Activated naive CD8-positive, alpha-beta T cell treated with anti-CD3 and anti-CD28 coated beads for 36 hours (primary cell): ENCODE data around the gene MAML3. TPM values are rescaled to one million over a fixed set of nuclear protein-coding genes. Genes with fewer than 3 reads are reported as not detected.
A peak's percentile ranks its signal among the peaks of the same experiment; 100 is the strongest.

Source experiments
- DNase-seq: peaks from one replicate; pipeline ENCODE4 v3.0.0; 2021
- H3K27ac Mint-ChIP-seq: one replicate; pipeline ENCODE4 v1.8.0; 2022; ENCODE audit warnings: mild to moderate bottlenecking, moderate library complexity, mixed read lengths
- H3K27me3 Mint-ChIP-seq: one replicate; pipeline ENCODE4 v1.8.0; 2022; ENCODE audit warnings: mild to moderate bottlenecking, mixed read lengths
- H3K36me3 Mint-ChIP-seq: one replicate; pipeline ENCODE4 v1.8.0; 2021; ENCODE audit warnings: mild to moderate bottlenecking, mixed read lengths
- H3K4me1 Mint-ChIP-seq: one replicate; pipeline ENCODE4 v1.8.0; 2021; ENCODE audit warnings: mixed read lengths
- H3K4me3 Mint-ChIP-seq: one replicate; pipeline ENCODE4 v1.8.0; 2022; ENCODE audit warnings: mild to moderate bottlenecking, moderate library complexity, mixed read lengths
- H3K9me3 Mint-ChIP-seq: one replicate; pipeline ENCODE4 v1.8.0; 2022; ENCODE audit warnings: mixed read lengths
- total RNA-seq, 2 experiments: library from RNA; stranded (reverse); gene quantifications; one replicate each; pipeline ENCODE4 v1.2.3, GENCODE V29; 2021

The MAML3 gene
- total RNA-seq, result 1 to 10 TPM; 2.1 to 2.3 TPM

DNA sequence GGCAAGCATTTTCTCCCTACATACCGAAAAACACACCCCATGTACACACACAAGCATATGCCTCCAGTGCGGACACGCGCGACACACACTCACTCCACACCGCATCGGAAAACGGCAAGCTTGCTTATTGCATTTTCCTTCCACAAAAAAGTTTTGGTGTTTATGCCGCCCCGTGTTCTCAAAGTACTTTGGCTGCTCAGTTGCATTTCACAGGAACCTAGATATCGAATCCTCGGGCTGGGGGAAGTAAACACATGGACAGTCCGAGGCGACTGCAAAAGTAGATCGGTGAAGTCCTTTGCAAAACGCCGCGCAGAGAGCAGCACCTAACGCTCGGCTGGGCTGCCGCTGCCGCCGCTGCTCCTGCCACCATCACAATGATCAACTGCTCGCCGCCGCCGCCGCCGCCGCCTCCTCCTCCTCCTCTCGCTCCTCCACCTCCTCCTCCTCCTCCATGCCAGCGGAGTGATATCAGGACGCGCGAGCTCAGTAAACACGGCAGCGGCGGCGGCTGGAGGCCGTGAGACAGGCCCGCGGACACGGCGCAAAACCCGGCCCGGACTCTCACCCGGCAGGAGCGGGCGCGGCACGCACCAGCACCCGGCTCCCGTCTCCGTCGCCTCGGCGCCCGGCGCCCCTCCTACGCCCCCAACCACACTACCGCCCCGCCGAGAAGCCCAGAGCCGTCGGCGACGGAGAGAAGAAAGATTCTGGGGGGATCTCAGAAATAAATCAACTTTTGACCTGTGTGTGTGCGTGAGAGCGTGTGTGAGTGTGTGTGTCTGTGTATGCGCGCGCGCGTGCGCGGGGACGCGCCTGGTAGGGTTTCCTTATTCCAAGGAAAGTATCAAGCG is at the start of gene MAML3:
Gene MAML3 (minus strand): TSS at position 467 of the 854 bp plus-strand sequence. CDS start 857 bp downstream, outside the sequence.
- peaks cover 44% of the 10 kb centered on the region for H3K4me1 Mint-ChIP-seq
- peaks cover 16% of the 10 kb centered on the region for H3K27me3 Mint-ChIP-seq
- peak within 1 kb of the TSS; percentile 88 for H3K4me3 Mint-ChIP-seq
- DNase-seq, result peak; percentile 86
- peak within 1 kb of the TSS; percentile 78 for H3K27ac Mint-ChIP-seq
- no peaks in the 10 kb centered on the region for H3K9me3 Mint-ChIP-seq
- no peaks in the 10 kb centered on the region for H3K36me3 Mint-ChIP-seq

DNA sequence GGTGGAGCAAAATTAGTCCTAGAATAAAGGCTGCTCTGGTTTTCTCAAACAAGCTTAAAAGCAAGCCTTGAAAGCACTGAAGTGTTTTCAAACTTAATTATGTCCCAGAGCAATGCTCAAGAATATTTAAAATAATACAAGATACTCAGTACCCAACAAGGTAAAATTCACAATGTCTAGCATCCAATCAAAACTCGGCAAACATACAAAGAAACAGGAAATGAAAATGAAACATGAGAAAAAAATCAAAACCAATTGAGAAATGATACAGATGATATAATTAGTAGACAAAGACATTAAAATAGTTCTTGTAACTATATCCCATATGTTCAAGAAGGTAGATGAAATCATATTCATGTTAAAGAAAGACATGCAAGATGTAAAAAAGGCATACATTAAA is 45.0 kb upstream of the MAML3 start:
- Mint-ChIP-seq H3K4me1 (peaks cover 6% of the 10 kb centered on the region), H3K27ac (no peak overlapping the region), H3K27me3 (peaks cover 4% of the 10 kb centered on the region), H3K9me3 (peaks cover 6% of the 10 kb centered on the region), H3K4me3 (no peak overlapping the region), H3K36me3 (no peaks in the 10 kb centered on the region)
- DNase-seq, result no peak

DNA sequence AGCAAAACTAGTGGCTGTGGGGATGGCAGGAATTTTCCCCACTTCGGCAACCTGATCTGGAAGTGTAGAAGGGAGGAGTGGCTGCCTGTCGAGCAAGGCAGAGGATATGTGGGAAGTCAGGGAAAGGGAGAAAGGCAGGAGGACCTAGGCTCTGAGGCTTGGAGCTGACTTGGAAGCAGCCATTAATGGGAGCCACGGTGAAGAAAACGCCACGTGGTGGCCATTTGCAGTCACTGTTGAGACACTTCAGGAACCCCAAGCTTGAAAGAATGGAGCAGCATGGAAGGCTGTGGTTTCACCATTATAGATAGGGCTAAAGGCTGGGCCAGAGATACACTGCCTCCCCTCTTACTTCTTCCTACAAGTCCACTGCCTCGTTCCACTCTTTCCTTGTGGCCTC is 41.8 kb upstream of the MAML3 start:
- peaks cover 6% of the 10 kb centered on the region for H3K4me1 Mint-ChIP-seq

DNA sequence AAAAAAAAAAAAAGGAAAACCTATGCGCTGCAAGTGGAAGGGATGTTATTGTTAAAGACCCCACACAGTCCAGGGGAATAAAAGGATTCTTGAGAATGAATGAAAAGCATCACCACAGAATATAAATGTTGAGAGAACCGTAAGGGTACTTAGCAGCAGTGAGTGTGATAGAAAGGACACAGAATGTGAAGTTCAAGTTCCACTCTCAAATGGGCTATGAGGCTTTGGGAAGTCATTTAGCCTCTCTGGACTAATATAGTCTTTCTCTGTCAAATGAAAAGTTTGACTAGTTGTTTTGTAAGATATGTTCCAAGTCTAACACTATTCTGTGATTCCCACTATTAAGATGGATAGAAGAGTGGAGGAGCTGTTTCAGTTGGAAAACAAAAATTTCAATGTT is 35.8 kb upstream of the MAML3 start:
- no peak for DNase-seq
- no peak overlapping the region for H3K4me3 Mint-ChIP-seq
- H3K4me1 Mint-ChIP-seq, result no peaks in the 10 kb centered on the region
- no peaks in the 10 kb centered on the region for H3K36me3 Mint-ChIP-seq
- H3K27ac Mint-ChIP-seq, result no peak overlapping the region
- no peaks in the 10 kb centered on the region for H3K27me3 Mint-ChIP-seq
- H3K9me3 Mint-ChIP-seq, result no peaks in the 10 kb centered on the region

More for the DNA sequence above, 41.8 kb upstream of the MAML3 start:
- Mint-ChIP-seq H3K4me3 (no peak overlapping the region), H3K36me3 (no peaks in the 10 kb centered on the region), H3K9me3 (peaks cover 6% of the 10 kb centered on the region), H3K27me3 (peaks cover 4% of the 10 kb centered on the region), H3K27ac (no peak overlapping the region)
- no peak for DNase-seq

DNA sequence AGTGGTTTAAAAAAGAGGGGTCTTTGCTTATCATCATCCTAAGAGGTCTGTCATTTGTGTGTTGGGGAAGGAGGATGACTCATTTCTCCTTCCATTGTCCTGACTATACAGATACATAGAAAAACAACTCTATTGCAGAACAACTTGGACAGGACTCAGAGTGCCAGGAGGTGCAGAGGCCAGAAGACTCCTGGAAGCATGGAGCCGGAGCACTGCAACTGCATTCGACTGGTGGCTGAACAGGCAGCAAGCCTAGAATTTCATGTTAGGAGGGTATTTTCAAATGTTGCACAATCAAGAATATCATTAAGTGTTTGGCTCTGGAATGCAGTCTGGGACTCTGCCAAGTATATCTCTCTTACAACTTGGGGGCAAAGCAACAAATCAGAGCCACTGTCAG is 35.0 kb upstream of the MAML3 start:
- Mint-ChIP-seq H3K4me3 (no peak overlapping the region), H3K36me3 (no peaks in the 10 kb centered on the region), H3K27ac (no peak overlapping the region), H3K27me3 (peaks cover 3% of the 10 kb centered on the region), H3K4me1 (no peaks in the 10 kb centered on the region), H3K9me3 (no peaks in the 10 kb centered on the region)
- DNase-seq, result no peak

DNA sequence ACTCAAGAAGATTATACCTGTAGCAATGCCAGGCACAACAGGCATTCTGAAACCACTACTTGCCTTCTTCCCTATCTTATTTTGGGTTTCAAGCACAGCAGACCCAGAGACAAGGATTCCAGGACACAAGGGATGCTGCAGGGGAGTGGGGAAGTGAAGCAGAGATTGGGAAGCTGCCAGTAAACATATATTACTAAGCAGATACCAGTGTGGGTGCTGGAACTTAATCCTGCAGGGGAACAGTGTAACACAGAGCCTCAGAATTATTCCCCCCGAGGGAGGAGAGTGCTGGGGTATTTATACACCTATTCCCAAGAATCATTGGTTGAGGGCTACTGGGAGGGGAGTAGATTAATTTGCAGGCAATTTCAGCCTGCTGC is 33.3 kb upstream of the MAML3 start:
- no peak overlapping the region for H3K4me3 Mint-ChIP-seq
- no peaks in the 10 kb centered on the region for H3K4me1 Mint-ChIP-seq
- peaks cover 3% of the 10 kb centered on the region for H3K27me3 Mint-ChIP-seq
- no peaks in the 10 kb centered on the region for H3K36me3 Mint-ChIP-seq
- H3K27ac Mint-ChIP-seq, result no peak overlapping the region
- no peaks in the 10 kb centered on the region for H3K9me3 Mint-ChIP-seq
- no peak for DNase-seq

DNA sequence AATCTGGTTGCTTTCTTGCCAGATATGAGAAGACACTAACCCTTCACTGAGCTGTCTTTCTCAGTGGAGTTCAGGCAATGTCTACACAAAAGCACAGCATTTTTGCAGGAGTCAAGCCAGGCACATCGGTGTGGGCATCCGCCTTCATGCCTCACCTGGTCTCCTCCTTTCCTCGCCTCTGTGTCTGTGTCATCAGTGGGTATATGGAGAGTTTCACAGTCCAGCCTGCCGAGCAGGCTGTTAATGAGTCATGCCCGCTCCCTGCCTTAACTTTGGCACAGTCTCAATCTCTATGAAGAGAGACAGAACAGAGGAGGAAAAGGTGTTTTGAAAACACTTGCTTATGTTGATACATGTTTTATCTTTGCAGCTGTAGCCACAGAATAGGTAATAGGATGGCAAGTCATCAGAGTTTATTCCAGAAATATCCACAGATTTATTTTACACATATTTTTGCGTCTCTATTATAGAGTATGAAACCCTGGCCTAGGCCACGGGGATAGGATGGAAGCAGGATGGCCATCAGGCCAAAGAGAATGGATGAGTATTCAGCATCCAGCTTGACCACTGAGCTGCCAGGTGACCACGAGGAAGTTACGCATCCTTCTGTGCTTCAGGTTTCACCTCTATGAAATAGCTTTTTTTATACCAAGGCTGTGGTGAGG is 32.8 kb upstream of the MAML3 start:
- Mint-ChIP-seq H3K4me3 (no peak overlapping the region), H3K27me3 (peaks cover 3% of the 10 kb centered on the region)

DNA sequence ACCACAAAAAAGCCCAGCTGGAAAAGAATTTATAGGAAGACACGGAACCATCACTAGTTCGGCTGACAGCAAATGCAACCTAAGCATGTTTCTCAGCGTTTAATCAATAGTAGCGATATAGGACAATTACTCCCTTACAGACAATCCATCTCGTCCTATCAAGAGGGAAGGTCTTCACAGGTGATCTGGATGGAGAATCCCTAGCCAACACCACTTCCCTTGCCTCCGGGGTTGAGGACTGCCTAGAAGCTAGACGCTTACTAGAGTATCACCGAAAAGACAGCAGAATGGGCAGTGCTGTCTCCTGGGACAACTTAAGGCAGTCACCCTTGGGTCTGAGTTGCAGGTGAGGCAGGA is 32.1 kb upstream of the MAML3 start:
- Mint-ChIP-seq H3K9me3 (no peaks in the 10 kb centered on the region), H3K4me3 (no peak overlapping the region), H3K27ac (no peak overlapping the region), H3K27me3 (peaks cover 3% of the 10 kb centered on the region), H3K36me3 (no peaks in the 10 kb centered on the region), H3K4me1 (no peaks in the 10 kb centered on the region)
- no peak for DNase-seq

More for the DNA sequence above, 32.8 kb upstream of the MAML3 start:
- Mint-ChIP-seq H3K36me3 (no peaks in the 10 kb centered on the region), H3K9me3 (no peaks in the 10 kb centered on the region), H3K27ac (no peak overlapping the region), H3K4me1 (no peaks in the 10 kb centered on the region)
- no peak for DNase-seq

DNA sequence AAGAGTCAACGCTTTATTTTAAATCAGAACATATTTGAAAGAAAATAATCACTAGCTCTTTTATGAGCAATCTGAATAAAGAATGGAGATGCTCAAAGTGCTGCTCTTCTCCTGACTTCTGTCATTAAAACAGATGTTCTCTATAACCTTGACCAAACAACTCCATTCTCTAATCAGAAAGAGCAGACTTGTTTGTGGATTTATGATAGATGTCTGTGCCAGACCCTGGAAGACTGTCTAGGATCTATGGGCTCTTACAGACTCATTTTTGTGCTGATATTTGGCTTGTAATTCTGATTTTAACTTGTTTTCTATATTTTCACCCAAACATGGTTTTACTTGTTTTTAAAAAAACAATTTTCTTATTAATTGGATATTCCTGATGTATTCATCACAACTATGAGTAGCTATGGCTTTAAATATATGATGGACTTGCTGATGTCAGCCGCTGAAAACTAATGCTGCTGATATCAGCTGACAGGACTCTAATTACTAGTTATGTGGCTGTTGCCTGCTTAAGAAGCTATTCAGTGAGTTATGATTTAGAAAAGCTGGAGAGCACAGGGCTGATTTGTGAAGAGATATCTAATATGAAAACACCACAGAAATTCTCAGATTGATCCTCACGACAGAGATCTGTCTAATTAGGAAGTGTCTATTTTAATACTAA is 31.6 kb upstream of the MAML3 start:
- Mint-ChIP-seq H3K4me3 (no peak overlapping the region), H3K4me1 (no peaks in the 10 kb centered on the region), H3K36me3 (no peaks in the 10 kb centered on the region), H3K27ac (no peak overlapping the region), H3K27me3 (peaks cover 3% of the 10 kb centered on the region), H3K9me3 (no peaks in the 10 kb centered on the region)
- DNase-seq, result no peak

DNA sequence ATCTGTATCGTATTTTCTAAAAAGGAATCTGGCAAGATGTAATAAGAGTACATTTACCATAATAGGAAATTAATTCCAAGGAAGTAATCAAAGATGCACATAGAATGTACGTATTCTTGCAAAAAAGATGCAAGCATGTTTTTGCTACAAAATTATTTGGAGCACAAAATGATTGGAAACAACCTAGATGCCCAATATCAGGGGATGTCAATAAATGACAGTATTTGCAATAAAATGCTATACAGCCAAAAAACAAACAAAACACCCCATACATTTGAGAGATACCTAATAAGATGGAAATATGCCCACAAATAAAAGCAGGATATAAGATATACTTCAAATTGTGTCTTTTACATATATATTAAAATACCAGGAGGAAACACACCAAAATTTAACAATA is 29.3 kb upstream of the MAML3 start:
- Mint-ChIP-seq H3K9me3 (no peaks in the 10 kb centered on the region), H3K27me3 (peaks cover 3% of the 10 kb centered on the region), H3K4me3 (no peak overlapping the region), H3K27ac (no peak overlapping the region), H3K4me1 (no peaks in the 10 kb centered on the region), H3K36me3 (no peaks in the 10 kb centered on the region)
- DNase-seq, result no peak

DNA sequence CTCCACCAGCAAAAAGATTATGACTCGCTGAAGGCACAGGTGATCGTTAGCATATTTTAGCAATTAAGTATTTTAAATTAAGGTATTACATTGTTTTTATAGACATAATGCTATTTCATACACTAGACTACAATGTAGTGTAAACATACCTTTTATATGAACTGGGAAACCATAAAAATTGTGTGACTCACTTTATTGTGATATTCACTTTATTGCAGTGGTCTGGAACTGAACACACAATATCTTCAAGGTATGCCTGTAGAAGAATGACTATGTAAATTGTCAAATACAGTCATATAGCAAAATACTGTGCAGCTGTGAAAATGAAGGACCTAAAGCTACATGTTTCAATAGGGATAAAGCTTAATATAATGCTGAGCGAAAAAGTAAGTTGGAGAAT is 26.6 kb upstream of the MAML3 start:
- Mint-ChIP-seq H3K27me3 (peaks cover 7% of the 10 kb centered on the region), H3K4me1 (no peaks in the 10 kb centered on the region), H3K27ac (no peak overlapping the region), H3K4me3 (no peak overlapping the region), H3K36me3 (no peaks in the 10 kb centered on the region), H3K9me3 (no peaks in the 10 kb centered on the region)
- no peak for DNase-seq

DNA sequence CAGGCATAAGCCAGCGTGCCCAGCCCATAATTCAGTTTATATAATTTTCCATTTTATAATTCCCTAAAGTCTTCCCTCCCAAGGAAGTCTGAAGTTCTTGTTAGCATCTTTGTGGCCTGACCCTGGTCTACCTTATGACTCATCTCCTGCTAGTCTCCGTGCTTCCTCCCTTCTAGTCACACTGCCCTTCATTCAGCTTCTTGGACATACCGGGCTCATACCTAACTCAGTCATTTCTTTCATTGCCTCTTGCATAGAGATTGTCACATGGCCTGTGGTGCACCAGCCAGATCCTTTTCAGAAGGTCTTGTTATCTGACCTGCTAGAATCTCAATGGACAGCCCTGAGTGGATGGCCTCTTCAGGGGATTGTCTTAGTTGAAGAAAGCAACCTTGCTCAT is 22.8 kb upstream of the MAML3 start:
- Mint-ChIP-seq H3K4me3 (no peak overlapping the region), H3K27ac (no peak overlapping the region), H3K27me3 (peaks cover 4% of the 10 kb centered on the region), H3K4me1 (peaks cover 6% of the 10 kb centered on the region), H3K36me3 (no peaks in the 10 kb centered on the region), H3K9me3 (no peaks in the 10 kb centered on the region)
- no peak for DNase-seq

DNA sequence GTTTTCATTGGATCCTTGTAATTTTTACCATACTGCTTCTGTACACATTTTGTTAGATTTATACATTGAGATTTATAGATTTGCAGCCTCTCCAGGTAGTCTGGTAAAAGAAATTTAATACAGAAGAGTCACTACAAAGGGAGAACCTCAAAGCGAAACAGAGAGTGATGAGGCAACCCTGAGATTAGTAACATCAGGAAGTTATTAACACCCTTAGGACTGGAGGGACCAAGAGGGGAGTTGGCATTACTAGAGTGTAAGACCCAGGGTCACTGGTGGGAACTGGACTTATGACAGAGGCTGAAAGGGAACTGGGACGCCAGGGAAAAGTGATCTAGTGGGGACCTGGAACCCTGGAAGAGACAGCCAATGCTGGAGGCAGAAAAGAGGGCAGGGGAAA is 20.6 kb upstream of the MAML3 start:
- Mint-ChIP-seq H3K27ac (no peak overlapping the region), H3K4me3 (no peak overlapping the region), H3K27me3 (peaks cover 4% of the 10 kb centered on the region), H3K9me3 (no peaks in the 10 kb centered on the region), H3K36me3 (no peaks in the 10 kb centered on the region), H3K4me1 (peaks cover 6% of the 10 kb centered on the region)
- DNase-seq, result no peak

DNA sequence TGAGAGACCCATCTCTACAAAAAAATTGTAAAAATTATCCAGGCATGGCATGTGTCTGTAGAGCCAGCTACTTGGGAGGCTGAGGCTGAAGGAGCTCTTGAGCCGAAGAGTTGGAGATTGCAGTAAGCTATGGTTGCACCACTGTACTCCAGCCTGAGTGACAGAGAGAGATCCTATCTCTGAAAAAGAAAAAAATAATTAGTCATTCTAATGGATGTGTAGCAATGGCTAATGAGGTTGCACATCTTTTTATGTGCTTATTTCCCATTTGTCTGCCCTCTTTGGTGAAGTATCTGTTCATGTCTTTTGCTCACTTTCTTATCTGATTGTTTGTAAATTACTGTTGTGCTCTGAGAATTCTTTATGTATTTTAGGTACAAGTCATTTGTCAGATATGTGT is 19.0 kb upstream of the MAML3 start:
- H3K27me3 Mint-ChIP-seq, result peaks cover 4% of the 10 kb centered on the region
- H3K4me1 Mint-ChIP-seq, result peaks cover 6% of the 10 kb centered on the region
- no peak overlapping the region for H3K27ac Mint-ChIP-seq
- no peaks in the 10 kb centered on the region for H3K36me3 Mint-ChIP-seq
- no peak for DNase-seq
- H3K9me3 Mint-ChIP-seq, result no peaks in the 10 kb centered on the region
- no peak overlapping the region for H3K4me3 Mint-ChIP-seq

DNA sequence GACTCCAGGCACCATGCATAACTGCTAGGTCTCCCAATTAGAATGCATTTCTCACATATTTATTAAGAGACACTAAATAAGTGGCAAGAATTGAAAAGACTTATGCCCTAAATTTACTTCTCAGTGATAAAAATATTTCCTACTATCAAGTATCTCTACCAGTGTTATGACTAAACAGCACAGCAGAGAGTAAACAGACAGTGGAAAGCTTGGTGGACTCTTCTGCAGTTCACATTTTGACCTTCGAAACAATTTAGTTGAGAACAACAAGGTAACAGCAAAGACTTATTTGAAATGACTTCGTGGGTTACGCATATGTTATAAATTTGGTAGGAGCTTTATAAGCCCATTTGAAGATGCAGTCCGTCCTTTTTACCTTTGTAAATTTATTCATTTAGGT is 16.3 kb upstream of the MAML3 start:
- Mint-ChIP-seq H3K27me3 (no peaks in the 10 kb centered on the region), H3K36me3 (no peaks in the 10 kb centered on the region), H3K4me3 (no peak overlapping the region), H3K4me1 (peaks cover 6% of the 10 kb centered on the region), H3K27ac (no peak overlapping the region), H3K9me3 (no peaks in the 10 kb centered on the region)
- DNase-seq, result no peak
